GM12865 (cell line): Measurements from ENCODE around the gene DNAH9.

Experiments
- DNase-seq: peaks from one replicate; pipeline ENCODE4 v3.0.0; 2010; ENCODE audit warnings: low read depth
- H3K4me3 ChIP-seq: 2 replicates; pipeline ENCODE4 v1.5.1; 2011; ENCODE audit warnings: mild to moderate bottlenecking, low read depth, low read length, control low read depth
- TF ChIP-seq, protein P1 (sequence below): IDR thresholded peaks from 2 replicates; pipeline ENCODE4 v1.5.1; 2011; ENCODE audit warnings: low read length, control low read depth, low read depth, inconsistent platforms; ENCODE audit not compliant: insufficient read depth; ENCODE audit errors: missing control alignments

Gene DNAH9

DNA sequence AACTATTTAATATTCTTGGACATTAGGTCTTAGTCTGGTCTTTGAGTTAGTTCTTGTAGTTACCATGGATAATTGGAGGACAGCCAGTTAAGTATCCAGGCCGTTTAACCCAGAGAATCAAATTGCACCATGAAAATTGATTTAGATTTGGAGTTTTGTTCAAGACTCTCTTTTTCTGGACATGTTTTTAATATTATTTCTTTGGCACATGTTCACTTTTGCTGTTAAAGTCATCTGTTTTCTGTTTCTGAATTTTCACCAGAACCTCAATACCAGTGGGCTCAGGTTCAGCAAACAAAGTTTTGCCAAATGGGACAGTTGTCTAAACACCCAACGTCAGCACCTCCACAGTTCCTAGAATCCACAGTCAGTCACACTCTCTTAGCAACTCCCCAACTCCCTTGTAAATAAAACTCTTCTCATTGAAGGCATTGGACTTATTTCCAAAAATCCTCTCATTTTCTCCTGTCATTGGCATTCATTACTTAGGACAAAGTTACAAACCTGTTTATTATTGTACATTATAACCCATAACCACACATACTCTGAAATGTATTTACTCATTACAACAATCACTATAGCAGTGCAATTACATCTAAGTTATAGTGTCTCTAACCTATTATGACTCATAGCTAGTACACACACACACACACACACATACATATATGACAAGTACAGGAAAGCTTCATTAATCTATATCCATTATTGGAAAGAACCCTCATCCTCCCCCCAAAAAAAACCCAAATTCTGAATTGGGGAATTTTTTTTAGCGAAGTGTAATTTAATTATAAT, 33.5 kb upstream of the DNAH9 start:
- no peak overlapping the region for H3K4me3 ChIP-seq
- DNase-seq = no peak
- TF ChIP-seq, protein P1, sequence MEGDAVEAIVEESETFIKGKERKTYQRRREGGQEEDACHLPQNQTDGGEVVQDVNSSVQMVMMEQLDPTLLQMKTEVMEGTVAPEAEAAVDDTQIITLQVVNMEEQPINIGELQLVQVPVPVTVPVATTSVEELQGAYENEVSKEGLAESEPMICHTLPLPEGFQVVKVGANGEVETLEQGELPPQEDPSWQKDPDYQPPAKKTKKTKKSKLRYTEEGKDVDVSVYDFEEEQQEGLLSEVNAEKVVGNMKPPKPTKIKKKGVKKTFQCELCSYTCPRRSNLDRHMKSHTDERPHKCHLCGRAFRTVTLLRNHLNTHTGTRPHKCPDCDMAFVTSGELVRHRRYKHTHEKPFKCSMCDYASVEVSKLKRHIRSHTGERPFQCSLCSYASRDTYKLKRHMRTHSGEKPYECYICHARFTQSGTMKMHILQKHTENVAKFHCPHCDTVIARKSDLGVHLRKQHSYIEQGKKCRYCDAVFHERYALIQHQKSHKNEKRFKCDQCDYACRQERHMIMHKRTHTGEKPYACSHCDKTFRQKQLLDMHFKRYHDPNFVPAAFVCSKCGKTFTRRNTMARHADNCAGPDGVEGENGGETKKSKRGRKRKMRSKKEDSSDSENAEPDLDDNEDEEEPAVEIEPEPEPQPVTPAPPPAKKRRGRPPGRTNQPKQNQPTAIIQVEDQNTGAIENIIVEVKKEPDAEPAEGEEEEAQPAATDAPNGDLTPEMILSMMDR = no peak

DNA sequence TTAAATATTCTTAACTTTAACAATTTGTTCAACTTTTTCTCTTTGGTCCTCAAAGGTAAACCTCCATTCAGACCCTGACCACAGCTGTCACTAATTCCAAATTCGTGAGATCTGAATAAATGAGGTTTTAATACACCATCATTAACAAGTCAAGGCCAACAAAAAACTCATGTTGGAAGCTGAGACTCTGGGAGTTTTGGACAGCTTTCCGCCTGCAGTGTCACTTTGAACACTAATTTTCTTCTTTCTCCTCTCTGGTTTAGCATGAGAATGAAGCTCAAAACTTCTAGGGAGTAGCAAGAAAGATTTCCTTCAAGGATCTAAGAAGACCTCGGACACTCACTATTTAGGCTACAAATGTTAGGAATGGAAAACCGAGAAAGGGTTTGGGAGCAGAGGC, 32.7 kb upstream of the DNAH9 start:
- DNase-seq = no peak
- TF ChIP-seq, protein P1 = no peak
- H3K4me3 ChIP-seq = no peak overlapping the region

DNA sequence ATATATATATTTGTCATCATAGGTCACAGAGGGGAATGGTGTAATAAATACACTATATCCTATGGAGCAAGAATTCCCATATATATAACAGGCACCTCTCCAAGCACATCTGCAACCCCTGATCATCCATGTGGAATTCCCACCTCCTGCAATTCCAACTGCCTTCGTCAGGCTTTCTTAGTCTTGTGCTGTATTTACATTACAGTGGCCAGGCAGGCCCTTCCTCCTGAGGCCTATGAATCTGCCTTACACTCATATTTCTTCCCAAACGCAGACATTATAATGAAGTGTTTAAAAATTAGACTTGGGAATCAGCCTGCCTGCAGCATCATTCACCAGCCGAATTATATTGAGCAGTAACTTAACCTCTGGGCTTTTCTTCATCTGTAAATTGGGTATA, 19.3 kb upstream of the DNAH9 start:
- no peak overlapping the region for H3K4me3 ChIP-seq
- no peak for DNase-seq
- TF ChIP-seq, protein P1 = no peak

DNA sequence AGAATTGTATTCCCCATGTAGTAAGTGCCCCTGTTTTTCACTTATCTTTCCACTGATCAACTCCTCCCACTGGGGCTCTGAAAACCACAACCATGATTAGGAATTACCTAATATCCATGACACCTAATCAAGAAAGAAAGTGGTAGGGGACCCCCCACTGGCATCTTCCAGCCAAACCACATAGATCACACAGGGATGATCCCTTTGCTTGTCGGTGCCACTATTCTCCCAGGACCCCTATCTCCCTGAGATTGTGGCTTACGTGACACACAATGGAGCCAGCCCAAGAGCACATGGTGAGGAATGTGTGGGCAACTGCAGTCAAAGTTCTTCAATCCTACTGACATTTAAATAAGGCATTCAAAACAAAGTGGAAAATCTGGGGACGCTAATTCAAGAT, 17.6 kb upstream of the DNAH9 start:
- TF ChIP-seq, protein P1 = no peak
- no peak overlapping the region for H3K4me3 ChIP-seq
- DNase-seq = no peak

DNA sequence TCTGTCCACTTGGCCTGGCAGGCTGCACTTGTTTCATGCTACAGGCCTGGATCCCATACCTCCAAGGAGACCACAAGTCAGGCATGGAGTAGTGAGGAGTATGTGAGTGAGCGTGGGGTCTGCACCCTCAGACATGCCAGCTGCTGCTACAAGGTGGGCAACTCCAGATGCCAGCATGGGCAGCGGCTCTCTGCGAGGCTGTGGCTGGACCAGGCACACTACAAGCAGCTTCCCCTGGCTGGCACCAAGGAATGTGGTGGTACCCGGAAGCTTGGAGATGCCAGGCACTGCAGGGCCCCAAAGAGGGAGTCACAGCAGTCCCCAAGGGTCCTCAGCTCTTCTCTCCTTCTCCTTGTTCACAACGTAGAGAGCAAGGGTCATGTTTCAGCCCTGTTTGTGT, 16.1 kb upstream of the DNAH9 start:
- no peak for DNase-seq
- H3K4me3 ChIP-seq = no peak overlapping the region
- TF ChIP-seq, protein P1 = no peak

DNA sequence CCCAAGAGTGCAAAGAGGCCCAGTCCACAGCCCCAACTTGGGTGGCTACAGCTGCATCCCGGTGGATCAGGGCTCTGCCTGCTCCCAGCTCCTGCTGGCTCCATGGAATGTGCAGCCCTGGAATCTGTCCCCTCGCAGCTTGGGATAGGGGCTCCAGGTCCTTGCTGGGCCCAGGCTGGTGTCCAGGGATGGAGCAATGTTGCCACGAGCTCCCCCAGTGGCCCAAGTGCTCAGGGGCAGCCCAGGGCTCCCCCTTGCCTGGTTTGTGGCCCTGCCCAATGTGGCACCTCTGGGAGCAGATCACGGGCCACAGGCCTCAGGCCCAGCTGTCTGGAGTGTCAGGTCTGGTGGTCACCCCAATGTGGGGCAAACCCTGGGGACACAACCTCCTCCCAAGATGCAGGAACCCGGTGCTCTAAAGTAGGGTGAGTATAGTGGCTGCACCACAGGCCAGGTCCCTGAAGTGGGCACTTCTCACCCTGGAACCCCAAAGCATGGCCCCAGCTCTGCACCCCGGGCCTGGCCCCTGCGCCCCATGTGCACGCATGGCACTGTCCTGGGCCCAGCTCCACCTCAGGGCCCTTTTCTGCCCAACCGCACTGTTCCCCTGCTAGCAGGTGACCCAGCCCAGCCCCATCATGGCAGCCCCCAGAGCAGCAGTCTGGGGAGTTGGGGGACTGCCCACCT, 14.8 kb upstream of the DNAH9 start:
- TF ChIP-seq, protein P1 = no peak
- H3K4me3 ChIP-seq = no peak overlapping the region
- DNase-seq = no peak
